LHCN-M2 (cell line): ENCODE data around the gene TMEM131. TPM values are rescaled to one million over a fixed set of nuclear protein-coding genes. Genes with fewer than 3 reads are reported as not detected.
A peak's percentile ranks its signal among the peaks of the same experiment; 100 is the strongest.
"Not testable (repeated sequence)": the region's sequence is repeated elsewhere in the genome, so short reads cannot be mapped to it uniquely, and the experiment has no call there.

Experiments
- DNase-seq: peaks from one replicate; pipeline ENCODE4 v3.0.0-alpha.2; 2012; ENCODE audit warnings: low read depth
- total RNA-seq: library from RNA; depleted of rRNA; stranded (reverse); fragments of >200 nt; gene quantifications from 2 replicates; pipeline ENCODE4 v1.2.3, GENCODE V29; 2014

Gene TMEM131
- total RNA-seq, 1 experiment from 2014 or later, result 45.9 TPM

DNA sequence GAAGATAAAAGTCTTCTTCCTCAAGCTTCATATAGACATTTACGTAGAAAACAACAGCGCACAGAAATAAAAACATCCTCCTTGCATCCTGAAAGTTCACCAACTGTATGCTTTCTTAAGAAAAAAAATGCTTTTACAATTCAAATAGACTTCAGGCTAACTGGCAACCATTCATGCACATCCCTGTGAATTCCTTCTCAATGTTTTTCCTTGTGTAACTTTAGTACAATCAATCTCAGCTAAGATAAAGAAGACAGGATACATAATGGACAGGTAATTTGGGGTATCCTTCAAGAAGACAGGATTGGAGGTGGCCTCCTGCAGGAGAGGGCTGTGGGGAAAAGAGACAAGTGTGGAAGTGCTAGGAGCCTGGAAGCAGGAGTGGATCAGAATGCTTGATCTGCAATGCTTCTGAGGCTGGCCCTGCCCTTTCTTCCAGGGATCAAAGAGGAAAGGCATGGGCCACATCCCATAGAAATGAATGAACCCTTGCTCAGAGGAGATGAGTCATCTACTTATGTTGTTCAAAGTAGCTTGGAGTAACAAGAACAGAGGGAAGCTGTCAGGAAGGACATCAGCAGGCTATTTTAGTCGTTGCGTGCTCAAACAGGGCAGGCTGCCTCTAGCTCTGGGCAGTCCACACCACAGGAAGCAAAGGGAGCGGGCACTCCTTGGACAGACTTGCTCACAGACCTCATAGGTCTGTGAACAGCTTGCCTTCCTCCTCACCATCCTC lies 126.6 kb downstream of the TMEM131 start:
- peak; percentile 99 for DNase-seq

DNA sequence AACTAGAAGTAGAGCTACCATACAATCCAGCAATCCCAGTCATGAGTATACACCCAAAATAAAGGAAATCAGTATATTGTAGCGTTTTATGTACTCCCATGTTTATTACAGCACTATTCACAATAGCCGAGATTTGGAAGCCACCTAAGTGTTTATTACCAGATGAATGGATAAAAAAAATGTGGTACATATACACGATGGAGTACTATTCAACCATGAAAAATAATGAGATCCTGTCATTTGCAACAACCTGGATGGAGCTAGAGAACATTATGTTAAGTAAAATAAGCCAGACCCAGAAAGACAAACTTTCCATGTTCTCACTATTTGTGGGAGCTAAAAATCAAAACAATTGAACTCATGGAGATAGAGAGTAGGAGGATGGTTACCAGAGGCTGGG lies 131.9 kb downstream of the TMEM131 start:
- no peak for DNase-seq

DNA sequence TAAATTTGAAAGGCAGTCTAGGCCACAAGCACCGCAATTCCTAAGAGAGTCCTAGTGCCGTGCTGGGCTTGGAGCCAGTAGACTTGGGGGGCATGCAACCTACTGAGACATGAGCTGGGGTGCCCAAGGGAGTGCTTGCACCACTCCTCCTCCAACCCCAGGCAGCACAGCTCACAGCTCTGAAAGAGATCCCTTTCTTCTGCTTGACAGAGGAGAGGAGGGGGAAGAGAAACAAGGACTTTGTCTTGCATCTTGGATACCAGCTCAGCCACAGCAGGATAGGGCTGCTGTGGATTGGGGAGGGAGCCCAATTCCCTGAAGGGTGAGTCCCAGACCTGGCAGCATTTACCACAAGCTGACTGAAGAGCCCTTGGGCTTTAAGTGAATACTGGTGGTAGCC lies 134.6 kb downstream of the TMEM131 start:
- DNase-seq, result no peak

DNA sequence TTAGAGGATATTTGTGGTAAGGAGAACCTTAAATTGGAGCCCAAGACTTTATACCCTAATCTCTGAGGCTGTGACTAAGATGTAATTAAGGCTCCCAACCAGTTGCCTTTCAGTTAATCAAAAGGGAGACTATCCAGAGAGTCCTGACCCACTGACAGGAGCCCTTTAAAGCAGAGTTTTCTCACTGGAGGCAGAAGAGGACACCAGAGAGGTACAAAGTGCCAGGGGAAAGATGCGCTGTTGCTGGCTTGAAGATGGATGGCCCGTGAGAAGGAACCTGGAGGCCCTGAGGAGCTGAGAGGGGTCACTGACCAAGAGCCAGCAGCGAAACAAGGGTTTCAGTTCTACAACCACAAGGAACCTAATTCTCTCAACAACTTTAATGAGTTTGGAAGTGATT lies 137.3 kb downstream of the TMEM131 start:
- no peak for DNase-seq

DNA sequence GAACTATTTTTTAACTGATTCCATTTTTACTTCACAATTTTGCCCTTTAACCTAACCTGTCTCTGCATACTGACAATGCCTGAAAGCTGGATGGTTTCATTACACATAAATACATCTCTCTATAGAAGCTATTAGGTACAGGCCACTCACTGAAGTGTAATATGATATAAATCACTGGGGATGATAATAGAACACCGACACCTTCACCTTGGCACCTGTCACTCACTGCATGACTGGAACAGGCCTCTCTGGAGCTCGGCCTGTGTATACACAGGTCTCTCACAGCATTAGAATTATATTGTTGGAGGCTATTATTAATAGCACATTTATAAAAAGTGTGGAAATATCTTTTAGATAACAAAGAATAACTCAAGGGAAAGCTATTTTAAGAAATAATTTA lies 138.2 kb downstream of the TMEM131 start:
- DNase-seq, result no peak

DNA sequence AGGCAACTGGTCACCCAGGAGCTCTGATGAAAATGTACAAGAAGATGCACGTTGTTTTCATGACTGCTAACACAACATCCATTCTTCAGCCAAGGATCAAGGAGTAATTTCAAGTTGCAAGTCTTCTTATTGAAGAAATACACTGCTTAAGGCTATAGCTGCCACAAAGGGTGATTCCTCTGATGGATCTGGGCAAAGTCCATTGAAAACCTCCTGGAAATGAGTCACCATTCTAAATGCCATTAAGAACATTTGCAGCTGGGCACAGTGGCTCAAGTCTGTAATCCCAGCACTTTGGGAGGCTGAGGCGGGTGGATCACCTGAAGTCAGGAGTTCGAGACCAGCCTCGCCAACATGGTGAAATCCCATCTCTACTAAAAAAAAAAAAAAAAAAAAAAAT lies 142.7 kb downstream of the TMEM131 start:
- peak; percentile 40 for DNase-seq

DNA sequence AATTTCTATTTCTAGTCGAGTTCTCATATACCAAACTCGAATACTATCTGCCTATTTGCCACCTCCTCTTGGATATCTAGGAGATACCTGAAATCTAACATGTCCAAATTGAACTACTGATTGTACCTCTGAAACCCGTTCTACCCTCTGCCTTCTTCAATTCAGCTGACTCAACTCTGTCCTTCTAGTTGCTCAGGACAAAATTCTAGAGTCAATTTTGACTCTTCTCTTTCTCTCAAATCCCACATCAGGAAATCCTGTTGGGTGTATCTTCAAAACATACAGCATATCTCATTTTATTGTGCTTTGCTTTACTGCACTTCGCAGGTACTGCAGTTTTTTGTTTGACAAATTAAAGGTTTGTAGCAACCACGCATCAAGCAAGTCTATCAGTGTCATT lies 144.6 kb downstream of the TMEM131 start:
- no peak for DNase-seq

DNA sequence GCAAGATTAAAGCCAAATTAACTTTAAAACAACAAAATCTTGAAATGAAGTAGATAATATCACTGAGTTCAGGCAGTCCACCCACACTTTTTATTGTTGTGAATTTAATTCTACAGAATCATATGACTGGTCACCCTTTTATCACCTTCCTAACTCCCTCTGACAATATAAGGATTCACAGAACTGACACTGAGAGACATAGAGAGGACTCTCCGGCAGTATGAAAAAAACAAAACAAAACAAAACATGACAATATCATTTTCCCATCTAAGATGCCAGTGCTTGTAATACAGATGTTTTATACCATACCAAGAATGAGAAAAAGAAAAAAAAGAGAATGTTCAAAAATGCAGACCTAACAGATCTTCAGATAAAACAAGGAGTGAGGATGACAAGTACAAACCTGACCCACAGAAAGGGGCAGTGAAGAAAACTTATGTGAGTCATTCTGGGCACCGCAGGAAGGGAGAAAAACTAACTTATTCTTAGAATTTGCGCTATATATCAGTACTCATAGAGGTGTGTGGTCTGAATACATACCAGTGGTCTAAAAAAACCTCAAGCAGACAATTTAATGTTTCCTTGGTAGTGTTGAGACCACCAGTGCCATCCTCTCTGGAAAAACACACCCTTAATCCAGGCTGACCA lies 145.7 kb downstream of the TMEM131 start:
- DNase-seq, result peak; percentile 74

DNA sequence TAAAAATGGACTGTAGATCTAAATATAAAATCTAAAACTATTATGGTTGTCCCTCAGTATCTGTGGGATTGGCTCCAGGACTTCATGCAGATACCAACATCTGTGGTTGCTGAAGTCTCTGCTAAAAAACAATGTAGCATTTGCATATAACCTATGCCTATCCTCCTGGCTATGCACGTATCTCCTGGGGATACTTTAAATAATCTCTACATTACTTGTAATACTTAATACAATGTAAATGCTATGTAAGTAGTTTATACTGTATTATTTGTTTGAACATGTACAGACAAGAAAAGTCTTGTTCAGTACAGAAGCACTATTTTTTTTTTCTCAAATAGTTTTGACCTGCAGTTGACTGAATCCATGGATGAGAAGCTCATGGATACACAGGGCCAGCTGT lies 147.4 kb downstream of the TMEM131 start:
- no peak for DNase-seq

DNA sequence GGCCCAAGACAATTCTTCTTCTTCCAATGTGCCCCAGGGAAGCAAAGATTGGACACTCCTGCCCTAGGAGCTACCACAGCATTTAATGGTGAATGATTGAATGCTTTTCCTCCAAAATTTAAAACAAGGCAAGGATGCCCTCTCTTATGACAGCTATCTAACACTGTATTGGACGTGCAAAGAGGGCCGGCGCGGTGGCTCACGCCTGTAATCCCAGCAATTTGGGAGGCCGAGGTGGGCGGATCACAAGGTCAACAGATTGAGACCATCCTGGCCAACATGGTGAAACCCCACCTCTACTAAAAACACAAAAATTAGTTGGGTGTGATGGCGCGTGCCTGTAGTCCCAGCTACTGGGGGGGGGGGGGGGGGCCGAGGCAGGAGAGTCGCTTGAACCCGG lies 149.0 kb downstream of the TMEM131 start:
- not testable (repeated sequence) for DNase-seq

DNA sequence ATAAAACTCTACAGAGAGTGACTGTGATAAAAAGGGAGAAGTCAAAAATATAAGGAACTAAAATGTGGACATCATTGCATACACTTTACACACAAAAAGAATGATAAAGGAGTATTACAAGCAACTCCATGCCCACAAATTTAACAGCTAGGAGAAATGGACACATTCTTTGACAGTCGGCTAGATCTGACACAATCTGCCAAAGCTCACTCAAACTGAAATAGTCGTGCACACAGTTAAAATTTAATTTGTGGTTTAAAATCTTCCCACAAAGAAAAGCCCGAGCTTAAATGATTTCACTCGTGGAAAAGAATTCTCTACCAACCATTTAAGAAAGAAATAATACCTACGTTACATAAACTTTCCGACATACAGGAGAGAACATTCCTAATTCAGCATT lies 149.9 kb downstream of the TMEM131 start:
- no peak for DNase-seq

DNA sequence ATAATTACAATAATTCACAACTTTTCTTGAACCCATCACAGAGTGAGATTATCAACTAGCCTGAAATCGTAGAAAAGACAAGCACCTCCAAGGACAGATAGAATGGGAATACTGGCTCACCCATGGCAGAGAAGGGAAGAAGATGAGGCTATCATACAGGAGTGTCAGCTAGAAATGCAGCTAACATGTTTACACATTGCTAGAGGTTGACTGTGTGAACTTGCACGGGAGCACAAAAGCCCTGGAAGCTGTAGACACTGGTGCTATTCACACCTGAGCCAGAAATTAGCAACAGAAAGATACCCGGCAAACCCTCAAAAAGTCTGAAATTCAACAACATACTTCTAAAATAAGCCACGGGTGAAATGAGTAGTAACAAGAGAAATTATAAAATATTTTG lies 150.6 kb downstream of the TMEM131 start:
- no peak for DNase-seq

DNA sequence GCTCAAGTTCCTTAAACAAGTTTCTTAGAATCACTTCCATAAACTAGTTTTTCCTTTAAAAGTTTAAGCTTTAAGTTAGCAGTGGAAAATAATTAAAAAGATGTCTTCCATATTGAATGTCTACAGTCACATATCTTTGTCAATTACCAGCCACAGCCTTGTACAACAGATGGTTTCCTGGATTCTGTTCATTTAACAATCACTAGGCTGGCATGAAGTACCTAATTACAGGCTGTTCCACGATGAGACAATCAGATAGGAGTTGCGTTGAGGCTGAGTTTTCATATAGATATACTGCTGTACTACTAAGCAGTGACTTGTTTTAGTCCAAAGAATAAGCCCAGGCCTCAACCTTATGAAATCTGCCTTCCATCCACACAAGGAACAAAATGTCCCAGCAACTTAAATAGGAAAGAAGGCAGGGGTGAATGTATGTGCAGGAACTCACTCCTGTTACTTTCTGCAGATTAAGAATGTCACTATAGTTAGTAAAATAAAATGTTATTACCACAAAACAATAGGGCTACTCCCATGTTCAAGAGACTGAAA lies 151.4 kb downstream of the TMEM131 start:
- peak; percentile 9 for DNase-seq

DNA sequence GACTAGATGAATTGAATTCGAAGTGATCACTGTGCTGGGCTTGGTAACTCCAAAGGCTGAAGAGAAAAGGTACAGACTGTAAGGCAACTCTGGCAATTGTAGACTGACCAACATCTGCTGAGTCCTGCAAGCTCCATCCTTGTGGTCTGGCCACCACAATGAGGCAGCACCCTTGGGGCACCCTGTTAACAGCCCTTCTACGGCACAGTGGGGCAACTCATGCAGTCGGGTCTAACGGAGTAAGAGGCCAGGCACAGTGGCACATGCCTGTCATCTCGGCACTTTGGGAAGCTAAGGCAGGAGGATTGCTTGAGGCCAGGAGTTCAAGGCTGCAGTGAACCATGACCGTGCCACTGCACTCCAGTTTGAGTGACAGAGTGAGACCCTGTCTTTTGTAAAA lies 155.6 kb downstream of the TMEM131 start:
- DNase-seq, result no peak

DNA sequence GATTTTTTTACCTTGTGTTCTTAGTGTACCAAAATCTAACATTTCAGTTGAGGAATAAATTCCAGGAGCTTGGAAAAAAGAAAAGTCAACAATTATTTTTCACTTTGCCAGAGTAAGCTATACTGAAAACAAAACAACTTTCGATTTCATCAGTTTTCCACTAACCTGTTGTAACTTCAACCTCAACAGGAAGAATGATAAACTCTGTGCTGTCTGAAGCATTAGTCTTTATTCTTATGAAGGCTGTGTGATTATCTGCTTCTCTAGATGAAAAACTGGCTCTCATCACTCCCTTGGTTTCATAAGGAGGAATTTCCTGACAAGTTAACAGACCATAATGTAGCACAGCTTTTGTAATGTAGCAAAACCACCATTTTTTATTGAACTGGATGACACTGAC lies 161.1 kb downstream of the TMEM131 start:
- no peak for DNase-seq

DNA sequence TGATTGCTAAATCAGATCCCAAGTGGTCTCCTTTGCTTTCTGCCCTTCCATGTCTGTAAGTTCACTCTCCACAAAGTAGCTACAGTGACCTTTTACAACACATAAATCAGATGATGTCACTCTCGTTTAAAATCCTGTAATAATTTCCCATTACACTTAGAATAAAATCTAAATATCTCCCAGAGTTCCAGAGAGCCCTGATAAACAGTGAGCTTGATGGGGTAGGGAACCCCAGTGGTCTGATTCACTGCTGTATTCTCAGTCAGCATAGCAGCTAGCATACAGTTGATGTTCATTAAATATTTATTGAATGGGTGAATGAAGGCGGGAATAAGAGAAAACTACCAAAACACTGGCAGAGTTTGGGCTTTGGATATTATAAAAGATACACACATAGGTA lies 164.6 kb downstream of the TMEM131 start:
- no peak for DNase-seq

DNA sequence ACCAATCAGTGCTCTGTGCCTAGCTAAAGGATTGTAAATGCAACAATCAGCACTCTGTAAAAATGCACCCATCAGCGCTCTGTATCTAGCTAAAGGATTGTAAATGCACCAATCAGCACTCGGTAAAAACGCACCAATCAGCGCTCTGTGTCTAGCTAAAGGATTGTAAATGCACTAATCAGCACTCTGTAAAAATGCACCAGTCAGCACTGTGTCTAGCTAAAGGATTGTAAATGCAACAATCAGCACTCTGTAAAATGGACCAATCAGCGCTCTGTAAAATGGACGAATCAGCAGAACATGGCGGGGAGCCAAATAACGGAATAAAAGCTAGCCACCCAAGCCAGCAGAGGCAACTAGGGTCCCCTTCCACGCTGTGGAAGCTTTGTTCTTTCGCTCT lies 166.5 kb downstream of the TMEM131 start:
- not testable (repeated sequence) for DNase-seq

DNA sequence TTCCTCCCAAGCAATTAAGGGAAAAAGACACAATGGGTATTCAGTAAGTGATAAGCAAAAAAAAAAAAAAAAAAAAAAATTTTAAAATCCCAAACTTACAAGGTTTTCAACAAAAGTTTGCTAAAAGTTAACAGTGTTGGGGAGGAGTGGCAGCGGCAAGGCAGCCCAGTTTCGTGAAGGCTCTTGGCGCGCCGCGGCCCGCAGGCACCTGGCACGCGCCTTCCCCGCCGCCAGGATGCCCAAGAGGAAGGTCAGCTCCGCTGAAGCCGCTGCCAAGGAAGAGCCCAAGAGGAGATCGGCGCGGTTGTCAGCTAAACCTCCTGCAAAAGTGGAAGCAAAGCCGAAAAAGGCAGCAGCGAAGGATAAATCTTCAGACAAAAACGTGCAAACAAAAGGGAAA lies 168.7 kb downstream of the TMEM131 start:
- not testable (repeated sequence) for DNase-seq

DNA sequence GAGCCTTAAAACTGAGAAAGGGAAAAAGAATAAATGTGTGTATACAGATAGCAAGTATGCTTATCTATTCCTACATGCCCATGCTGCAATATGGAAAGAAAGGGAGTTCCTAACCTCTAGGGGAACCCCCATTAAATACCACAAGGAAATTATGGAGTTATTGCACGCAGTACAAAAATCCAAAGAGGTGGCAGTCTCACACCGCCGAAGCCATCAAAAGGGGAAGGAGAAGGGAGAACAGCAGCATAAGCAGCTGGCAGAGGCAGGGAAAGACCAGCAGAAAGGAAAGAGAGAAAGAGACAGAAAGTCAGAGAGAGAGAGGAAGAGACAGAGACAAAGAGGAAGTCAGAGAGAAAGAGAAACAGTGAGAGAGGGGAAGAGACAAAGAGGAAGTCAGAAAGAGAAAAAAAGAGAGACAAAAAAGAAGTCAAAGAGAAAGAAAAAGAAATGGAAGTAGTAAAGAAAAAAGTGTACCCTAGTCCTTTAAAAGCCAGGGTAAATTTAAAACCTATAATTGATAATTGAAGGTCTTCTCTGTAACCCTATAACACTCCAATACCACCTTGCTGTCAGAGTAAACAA lies 169.4 kb downstream of the TMEM131 start:
- not testable (repeated sequence) for DNase-seq

DNA sequence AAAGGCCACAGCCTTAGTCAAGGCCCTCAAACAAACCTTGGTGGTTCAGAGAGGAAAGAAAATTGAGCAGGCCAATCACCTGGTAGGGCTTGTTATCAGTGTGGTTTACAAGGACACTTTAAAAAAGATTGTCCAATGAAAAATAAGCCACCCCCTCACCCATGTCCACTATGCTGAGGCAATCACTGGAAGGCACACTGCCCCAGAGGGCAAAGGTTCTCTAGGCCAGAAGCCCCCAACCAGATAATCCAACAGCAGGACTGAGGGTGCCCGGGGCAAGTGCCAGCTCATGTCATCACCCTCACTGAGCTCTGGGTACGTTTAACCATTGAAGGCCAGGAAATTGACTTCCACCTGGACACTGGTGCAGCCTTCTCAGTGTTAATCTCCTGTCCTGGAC lies 171.7 kb downstream of the TMEM131 start:
- DNase-seq, result not testable (repeated sequence)

DNA sequence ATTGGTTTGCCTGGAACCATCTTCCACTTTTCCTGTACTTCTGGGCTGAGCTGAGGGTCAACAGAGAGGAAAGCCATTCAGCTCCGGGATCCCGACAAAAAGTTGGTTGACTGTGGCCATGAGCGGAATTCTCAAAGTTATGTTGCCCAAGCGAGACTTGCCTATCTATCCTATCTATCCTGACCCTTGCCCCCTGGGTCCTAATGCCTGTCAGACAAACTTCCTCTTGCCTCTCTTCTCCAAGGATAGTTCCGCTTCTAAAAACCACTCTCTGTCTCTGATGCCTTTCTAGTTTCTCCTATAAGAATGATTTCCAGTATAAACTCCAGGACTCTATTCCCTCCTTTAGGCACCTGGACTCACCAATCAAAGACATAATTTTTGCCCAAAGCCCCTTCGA lies 173.9 kb downstream of the TMEM131 start:
- not testable (repeated sequence) for DNase-seq

DNA sequence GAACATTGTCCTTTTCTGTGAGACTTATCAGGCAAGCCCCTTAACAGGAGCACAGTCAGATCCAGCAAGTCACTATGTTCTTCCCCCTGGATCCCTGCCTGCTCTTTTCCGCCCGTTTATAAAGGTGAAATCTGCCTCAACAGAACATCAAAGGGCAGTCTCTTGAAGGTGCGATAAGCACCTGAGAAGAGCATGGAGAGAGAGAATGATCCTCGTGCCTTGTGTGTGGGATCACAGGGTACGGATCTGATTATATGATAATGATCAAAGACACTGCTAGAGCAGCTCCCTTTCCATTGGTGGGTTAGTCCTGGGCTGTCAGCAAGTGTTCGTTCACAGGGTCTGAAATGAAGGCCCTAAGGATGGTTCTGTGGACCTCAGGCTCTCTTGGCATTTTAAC lies 176.0 kb downstream of the TMEM131 start:
- no peak for DNase-seq

DNA sequence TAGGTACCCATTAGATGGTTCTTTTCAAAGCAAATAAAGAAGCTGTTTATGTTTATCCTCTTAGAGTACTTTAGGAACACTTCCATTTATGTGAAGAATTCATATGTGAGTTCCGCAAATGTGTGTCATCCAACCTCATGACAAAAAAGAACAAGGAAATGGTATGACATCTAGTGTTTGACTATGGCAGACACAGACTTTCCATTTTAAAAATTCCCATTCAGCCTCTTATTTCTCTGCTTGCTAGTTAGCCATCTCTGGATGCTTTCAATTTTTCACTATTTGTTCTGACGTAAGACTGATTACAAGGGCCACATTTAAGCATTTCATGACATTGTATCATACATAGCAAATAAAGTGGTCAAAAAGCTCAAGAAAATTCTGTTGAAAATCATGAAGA lies 179.3 kb downstream of the TMEM131 start:
- DNase-seq, result peak; percentile 21
